MM.1S (cell line): ENCODE measurements around the gene BAZ1B.

Experiments used
- EZH2 ChIP-seq: fragments of 300-600 bp; sonication (generic); optimal IDR thresholded peaks from 2 replicates; pipeline ENCODE3; 2017; ENCODE audit warnings: low read depth, mild to moderate bottlenecking, antibody characterized with exemption, low read length, mixed read lengths
- EZH2phosphoT487 ChIP-seq: fragments of 300-600 bp; sonication (generic); IDR thresholded peaks from 2 replicates; pipeline ENCODE4 v1.6.1; 2018; ENCODE audit warnings: antibody characterized with exemption, low read length
- TF ChIP-seq, protein P1 (sequence below): fragments of 300-600 bp; sonication (generic); IDR thresholded peaks from 2 replicates; pipeline ENCODE4 v1.5.1; 2016; ENCODE audit warnings: antibody characterized with exemption, low read length, mixed read lengths

- TF ChIP-seq, protein P1, sequence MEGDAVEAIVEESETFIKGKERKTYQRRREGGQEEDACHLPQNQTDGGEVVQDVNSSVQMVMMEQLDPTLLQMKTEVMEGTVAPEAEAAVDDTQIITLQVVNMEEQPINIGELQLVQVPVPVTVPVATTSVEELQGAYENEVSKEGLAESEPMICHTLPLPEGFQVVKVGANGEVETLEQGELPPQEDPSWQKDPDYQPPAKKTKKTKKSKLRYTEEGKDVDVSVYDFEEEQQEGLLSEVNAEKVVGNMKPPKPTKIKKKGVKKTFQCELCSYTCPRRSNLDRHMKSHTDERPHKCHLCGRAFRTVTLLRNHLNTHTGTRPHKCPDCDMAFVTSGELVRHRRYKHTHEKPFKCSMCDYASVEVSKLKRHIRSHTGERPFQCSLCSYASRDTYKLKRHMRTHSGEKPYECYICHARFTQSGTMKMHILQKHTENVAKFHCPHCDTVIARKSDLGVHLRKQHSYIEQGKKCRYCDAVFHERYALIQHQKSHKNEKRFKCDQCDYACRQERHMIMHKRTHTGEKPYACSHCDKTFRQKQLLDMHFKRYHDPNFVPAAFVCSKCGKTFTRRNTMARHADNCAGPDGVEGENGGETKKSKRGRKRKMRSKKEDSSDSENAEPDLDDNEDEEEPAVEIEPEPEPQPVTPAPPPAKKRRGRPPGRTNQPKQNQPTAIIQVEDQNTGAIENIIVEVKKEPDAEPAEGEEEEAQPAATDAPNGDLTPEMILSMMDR: no peak
- TF ChIP-seq EZH2: no peak
- no peak for TF ChIP-seq EZH2phosphoT487
Measured at GRCh38 chr7:73526896-73527821, 5.1 kb upstream of the BAZ1B start.
